Umbilical cord (tissue), 2 donors: ENCODE measurements around the gene STRA6. TPM values are rescaled to one million over a fixed set of nuclear protein-coding genes. Genes with fewer than 3 reads are reported as not detected.

ENCODE experiments used
- DNase-seq: peaks from one replicate; pipeline ENCODE4 v3.0.0-alpha.2; 2015; ENCODE audit warnings: low spot score
- total RNA-seq: library from RNA; depleted of rRNA; stranded (reverse); fragments of >200 nt; gene quantifications from one replicate; pipeline ENCODE4 v1.2.3, GENCODE V29; 2014; ENCODE audit warnings: low replicate concordance; ENCODE audit not compliant: insufficient read depth

STRA6 gene
- total RNA-seq, 1 donor from 2014 or later: 35.6 TPM

GRCh38 chr15:74180881-74181602, 21.5 kb downstream of the STRA6 start:
- no peak for DNase-seq

DNA sequence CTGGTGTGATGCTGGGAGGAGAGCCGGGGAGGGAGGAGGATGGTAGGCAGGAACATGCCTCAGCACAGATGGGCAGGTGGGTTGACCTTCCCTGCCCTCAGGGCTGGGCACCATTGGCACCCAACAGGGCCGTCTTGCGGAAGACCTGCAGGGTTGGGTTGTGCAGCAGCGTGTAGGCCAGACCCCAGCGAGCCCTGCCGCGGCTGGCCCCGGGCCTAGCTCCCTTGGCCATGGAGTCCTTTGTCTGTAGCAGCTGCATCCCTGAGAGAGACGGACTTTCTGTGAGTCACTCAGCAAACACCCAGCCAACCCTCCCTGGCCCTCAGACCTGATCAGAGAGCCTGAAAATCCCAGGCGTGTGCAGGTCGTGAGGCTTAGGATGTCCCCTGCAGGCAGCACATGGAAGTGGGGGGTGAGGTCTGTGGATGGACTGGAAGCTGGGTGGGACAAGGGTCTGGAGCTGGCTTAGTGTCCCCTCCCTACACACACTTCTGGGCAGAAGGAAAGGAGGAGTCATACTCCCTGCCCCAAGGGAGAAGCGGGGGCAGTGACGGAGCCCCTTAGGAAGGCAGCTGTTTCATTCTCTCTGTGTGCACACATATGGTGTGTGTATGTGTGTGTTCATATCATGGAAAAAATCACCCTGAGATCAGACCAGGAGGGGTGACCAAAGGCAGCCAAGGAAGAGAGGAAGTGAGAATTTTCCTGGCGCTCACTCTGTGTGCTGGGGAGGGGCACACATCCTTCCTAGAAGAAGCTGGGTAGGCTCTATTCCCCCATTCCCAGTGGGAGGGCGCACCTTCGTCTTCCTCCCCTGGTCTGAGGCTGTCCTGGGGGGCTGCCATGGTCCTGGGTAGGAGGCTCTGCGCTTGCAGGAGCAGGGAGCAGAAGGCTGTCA, 22.4 kb downstream of the STRA6 start:
- no peak for DNase-seq

DNA sequence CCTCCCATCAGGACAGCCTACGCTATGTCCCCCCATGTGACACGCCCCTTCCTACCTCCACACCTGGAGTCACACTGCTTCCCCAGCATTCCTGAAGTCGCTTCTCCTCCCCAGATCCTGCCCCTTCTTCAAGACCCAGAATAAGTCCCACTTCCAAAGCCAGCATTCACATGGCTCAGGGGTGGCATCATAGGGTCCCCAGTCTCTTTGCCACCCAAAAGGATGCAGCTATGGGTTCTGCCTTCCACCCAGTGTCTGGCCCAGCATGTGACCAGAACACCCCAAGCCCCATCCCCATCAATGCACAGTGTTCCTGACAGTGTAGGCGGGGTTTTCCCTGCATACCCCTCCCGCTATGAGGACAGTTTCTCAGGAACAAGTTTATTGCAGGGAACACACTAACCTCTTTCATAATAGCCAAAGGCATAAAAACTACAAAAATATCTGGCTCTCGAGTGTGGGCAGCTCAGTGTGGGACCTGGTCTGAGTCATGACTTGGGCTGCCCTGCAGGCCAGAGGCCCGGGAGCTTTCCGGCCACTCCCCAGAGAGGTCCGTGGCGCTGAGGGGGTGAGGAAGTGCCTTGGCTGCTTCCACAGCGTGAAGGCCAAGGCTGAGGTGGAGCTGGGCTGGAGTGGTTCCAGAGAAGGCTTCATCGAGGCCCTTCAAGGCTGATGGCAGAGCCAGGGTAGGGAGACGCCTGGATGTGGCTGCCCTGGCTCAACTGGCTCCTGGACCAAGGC, 23.3 kb downstream of the STRA6 start:
- peak; percentile 93 for DNase-seq

DNA sequence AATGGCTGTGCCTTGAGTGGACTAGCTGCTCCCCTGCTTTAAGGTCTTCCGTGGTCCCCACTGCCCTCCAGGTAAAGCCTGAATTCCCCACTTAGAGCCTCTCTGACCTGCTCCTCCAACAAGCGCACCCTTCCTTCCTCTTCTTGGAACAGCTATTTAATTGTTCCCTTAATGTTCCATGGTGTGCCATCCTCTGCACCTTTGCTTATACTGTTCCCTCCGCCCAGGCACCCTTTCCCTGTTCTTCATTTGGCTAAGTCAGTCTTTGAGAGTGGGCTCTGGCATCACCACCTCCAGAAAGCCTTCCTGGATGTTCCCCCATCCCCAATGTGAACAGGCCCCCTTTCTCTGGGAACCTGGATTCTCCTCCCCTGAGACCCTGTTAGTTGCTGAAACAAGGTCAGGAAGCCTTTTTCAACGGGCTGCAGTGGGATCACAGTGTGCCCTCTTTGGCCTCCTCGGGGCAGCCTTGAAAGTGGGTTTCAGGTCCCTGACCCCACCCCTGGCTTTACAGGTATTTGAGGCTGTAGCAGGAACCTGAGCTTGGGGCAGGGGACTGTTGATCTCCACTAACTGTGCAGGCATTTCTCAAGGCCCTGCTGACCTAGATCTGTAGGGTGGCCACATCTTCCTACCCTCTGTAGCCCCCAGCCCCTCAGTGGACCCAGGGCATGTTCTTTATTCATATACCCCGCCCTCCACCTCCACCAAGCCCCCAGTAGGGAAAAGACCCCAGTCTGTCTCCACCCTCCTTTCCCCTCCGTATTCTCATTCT, 24.1 kb downstream of the STRA6 start:
- DNase-seq: no peak

DNA sequence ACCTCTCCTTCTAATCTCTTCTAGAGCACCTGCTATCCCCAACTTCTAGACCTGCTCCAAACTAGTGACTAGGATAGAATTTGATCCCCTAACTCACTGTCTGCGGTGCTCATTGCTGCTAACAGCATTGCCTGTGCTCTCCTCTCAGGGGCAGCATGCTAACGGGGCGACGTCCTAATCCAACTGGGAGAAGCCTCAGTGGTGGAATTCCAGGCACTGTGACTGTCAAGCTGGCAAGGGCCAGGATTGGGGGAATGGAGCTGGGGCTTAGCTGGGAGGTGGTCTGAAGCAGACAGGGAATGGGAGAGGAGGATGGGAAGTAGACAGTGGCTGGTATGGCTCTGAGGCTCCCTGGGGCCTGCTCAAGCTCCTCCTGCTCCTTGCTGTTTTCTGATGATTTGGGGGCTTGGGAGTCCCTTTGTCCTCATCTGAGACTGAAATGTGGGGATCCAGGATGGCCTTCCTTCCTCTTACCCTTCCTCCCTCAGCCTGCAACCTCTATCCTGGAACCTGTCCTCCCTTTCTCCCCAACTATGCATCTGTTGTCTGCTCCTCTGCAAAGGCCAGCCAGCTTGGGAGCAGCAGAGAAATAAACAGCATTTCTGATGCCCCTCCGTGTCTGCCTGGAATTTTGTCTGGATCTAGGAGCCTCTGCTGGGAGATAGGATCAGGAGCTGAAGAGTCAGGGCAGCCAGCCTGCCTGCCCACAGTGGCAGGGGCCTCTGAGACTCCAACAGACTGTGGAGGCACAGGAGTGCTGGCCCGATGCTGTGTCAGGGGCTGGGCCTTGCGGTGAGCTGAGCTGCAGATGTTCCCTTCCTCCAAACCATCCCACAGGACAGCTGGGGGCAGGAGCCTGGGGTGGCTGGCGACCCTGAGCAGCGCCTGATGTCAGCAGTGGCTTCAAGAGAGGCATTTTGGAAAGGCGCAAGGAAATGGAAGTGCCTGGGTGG, 26.0 kb downstream of the STRA6 start:
- peak; percentile 61 for DNase-seq

DNA sequence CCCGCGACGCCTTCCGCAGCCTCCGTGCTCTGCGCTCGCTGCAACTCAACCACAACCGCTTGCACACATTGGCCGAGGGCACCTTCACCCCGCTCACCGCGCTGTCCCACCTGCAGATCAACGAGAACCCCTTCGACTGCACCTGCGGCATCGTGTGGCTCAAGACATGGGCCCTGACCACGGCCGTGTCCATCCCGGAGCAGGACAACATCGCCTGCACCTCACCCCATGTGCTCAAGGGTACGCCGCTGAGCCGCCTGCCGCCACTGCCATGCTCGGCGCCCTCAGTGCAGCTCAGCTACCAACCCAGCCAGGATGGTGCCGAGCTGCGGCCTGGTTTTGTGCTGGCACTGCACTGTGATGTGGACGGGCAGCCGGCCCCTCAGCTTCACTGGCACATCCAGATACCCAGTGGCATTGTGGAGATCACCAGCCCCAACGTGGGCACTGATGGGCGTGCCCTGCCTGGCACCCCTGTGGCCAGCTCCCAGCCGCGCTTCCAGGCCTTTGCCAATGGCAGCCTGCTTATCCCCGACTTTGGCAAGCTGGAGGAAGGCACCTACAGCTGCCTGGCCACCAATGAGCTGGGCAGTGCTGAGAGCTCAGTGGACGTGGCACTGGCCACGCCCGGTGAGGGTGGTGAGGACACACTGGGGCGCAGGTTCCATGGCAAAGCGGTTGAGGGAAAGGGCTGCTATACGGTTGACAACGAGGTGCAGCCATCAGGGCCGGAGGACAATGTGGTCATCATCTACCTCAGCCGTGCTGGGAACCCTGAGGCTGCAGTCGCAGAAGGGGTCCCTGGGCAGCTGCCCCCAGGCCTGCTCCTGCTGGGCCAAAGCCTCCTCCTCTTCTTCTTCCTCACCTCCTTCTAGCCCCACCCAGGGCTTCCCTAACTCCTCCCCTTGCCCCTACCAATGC, 27.1 kb downstream of the STRA6 start:
- no peak for DNase-seq

GRCh38 chr15:74174958-74175253, 27.7 kb downstream of the STRA6 start:
- DNase-seq: no peak

DNA sequence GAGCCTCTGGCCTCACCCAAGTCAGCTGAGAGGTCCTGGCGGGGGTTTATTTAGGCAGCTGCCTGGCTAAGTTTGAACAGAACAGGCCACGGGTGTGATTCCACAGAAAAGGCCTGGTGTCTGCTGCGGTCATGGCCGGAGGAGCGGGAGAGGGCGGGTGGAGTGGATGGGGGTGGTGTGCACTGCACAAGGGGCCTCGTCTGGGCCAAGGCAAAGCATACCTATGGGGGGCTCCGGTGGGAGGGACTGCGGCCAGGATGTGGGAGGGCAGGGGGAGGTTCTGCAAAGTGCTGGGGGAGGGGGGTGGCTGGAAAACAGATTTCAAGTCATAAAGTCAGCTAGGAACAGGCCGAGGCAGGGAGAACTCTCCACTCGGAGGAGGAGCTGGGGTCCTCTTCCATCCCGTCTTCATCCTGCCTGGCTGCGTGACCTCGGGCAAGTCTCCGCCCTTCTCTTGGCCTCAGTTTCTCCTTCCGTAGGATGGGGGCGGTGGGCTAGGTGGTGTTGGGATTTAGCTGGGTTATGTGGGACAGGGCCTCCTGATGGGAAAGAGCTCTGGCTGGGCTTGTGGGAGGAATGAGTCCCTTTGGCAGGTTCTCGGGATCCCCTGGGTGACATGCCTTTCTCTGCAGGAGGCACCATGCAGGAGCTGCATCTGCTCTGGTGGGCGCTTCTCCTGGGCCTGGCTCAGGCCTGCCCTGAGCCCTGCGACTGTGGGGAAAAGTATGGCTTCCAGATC, 28.2 kb downstream of the STRA6 start:
- DNase-seq: peak; percentile 96

DNA sequence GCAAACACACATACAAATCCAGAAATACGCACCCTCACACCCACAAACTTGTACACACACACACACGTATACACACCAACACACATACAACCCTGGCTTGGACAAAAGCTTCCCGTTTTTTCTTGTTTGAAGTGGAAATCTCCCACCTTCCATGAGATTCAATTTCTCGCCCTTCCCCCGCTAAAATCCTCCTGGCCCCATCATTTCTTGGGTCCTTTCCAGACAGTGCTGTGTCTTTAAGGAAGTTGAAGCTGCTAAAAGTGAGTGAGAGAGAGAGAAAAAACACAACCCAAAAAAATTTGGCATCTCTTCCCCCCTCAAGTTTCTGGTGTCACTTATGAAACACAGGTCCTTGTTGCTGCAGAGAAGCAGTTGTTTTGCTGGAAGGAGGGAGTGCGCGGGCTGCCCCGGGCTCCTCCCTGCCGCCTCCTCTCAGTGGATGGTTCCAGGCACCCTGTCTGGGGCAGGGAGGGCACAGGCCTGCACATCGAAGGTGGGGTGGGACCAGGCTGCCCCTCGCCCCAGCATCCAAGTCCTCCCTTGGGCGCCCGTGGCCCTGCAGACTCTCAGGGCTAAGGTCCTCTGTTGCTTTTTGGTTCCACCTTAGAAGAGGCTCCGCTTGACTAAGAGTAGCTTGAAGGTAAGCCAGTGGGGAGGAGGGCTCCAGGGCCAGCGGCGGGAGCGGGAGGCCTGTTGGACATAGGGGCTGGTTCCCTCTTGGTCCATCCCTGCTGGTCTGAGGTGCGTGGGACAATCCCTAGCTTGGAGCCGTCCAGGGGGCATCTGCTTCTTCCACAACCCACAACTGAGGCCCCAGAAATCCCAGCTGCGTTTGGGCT, 29.0 kb downstream of the STRA6 start, which contains the start of gene ISLR:
ISLR (plus strand) TSS at position 331 of the 839 bp plus-strand sequence. CDS start 1,149 bp downstream, outside the sequence.
- peak; percentile 96 for DNase-seq

DNA sequence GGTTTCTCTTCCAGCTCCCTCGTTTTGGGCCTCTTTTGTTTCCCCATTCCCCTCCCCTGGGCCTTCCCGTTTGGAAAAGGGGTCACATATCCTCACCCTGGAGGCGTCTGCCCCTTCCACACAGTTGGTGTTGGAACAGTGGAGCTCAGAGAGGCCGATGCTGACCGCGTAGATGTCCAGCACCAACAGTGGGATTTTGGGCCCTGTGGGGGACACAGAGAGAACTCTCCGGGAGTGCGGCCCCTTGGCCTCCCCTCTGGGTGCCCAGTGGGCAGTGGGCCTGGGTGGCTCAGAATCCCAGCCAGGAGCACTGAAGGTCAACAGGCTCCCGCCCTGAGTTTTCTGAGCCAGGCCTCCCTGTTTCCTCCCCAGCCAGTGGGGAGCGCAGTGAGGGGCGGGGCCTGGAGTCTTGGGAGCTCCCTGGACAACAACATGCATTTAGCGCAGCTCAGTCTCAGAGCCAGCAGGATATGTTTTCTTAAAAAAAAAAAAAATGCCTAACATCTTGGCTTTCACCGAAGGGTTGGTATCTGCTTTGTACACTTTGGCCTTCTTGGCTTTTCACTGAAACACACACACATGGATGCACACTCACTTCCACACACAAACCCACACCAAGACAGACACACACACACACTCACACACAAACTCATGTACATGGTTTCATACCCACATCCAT, 29.7 kb downstream of the STRA6 start:
- DNase-seq: peak; percentile 95

DNA sequence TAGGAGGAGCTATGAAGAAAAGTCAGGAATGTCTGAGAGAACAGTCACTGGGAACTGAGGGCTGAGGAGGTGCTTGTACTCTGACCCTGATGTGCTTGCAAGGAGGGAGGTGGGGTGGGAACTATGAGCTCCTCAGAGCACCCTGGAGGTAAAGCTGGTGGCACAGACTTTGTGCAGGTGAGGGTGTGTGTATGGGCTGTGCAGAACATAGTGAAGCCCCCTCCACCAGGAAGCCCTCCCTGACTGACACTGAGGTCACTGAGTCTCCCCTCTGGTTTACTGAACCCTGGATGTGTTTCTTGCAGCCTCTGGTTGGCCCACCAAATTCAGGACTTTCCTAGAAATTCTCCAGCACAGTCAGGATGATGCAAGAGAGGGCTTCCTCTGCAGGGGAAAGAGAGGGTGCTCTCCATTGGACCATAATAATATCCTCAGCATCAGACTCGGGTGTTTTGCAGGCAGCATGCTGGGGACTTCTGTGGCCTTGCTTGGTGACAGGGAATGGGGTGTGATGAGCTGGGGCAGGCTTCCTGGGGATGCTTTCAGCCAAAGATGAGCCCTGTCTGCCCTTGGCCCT, 30.5 kb downstream of the STRA6 start:
- DNase-seq: no peak

DNA sequence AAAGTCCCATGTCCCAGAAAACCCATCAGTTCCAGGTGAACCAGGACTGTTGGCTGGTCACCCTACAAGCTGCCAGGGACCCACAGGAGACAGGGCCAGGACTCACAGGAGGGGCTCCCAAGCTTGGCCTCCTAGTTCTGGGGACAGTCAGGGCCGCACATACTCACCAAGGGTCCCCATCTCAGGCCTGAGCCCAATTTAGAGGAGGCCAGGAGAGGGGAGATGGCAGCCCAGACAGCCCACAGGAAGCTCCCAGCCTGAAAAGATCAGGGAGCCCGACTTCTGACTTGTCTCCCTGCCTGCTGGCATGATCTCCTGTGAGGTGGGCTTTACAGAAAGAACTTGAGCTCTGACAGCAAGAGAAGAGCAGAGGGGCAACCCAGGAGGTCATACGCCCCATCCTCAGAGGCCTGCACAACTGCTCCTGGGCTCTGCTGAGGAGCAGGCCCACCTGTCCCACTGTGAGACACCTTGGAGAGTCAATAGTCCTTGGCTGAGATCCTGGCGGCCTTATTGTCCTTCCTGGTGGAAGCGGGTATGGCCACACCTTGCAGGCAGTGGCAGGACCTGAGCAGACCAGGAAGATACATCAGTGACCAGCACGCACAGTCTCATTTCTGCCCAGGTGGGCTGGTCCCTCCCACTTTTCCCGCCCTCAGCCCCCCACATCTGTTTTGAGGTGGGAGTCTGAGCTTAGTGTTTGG, 31.6 kb downstream of the STRA6 start:
- DNase-seq: no peak

DNA sequence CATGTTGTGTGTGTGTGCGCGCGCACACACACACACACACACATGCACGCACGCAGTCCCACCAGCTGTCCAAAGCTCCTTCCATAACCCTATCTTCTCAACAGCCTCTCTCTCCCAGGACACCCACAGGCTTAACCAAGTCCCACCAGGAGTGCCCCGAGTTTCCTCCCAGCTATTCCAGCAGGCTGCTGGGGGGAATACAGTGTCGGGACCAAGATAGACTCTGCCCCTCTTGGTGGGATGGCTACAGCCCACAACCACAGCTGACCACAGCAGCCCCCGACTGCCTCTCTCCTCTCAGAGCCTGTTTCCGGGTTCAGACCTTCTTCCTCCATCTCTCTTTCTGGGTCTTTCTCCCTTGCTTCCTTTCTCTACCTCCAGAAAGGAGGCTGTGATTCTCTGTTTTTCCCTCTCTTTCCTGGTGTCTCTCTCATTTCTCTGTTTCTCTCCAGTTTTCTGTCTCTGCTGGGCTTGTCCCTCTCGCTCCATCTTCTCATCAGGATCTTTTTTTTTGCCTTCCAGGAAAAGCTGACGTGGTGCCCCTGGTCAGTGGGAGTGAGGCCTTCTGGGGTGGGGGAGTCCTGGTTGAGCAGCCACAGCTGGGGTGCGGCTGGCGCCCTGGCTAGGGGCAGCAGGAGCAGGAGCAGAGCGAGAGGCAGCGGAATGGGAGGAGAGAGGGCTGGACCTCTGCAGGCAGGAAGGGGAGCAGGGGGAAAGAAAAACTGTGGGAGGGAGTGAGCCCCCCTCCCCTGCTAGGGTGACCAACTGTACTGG, 32.3 kb downstream of the STRA6 start:
- peak; percentile 71 for DNase-seq

DNA sequence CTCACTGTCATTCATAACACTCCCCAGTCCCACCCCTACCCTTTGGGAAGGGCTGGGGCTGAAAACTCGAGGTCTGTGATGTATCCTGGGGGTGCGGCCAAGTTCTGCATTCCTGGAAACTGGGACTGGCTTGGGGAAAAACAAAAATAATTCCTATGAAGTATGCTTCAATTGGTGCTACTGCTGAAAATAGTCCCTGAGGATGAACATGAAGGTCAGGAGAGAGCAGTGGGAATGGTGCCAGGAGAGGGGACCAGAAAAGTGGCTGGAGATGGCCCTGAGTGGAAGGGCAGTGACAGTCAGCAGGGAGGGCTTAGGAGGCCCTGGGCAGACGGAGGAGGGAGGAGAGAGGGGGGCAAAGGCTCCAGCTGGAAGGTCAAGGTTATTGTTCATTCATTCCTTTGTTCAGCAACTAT, 33.9 kb downstream of the STRA6 start:
- peak; percentile 68 for DNase-seq

DNA sequence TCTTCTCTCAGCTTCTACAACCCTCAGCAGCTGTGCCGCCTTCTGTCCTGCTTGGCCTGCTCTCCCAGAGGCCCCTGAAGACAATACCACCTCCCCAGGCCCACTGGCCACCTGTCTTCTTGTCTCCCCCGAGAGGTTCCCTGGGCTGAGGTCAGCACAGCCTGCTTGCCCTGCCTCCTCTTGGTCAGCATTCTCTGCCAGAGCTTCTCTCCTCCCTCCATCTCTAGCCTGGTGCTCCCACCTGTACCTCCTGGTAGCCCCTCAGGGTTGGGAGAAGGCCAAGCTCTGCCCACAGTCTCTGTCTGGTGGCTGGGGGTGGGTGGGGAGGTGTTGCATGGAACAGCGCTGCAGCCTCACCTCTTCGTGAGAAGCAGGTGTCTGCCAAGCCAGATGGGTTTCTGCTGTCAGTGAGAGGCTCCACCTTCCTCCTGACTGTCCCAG, 34.7 kb downstream of the STRA6 start:
- DNase-seq: no peak
